Measurements from ENCODE around the gene CCDC69.

CCDC69 gene

DNA sequence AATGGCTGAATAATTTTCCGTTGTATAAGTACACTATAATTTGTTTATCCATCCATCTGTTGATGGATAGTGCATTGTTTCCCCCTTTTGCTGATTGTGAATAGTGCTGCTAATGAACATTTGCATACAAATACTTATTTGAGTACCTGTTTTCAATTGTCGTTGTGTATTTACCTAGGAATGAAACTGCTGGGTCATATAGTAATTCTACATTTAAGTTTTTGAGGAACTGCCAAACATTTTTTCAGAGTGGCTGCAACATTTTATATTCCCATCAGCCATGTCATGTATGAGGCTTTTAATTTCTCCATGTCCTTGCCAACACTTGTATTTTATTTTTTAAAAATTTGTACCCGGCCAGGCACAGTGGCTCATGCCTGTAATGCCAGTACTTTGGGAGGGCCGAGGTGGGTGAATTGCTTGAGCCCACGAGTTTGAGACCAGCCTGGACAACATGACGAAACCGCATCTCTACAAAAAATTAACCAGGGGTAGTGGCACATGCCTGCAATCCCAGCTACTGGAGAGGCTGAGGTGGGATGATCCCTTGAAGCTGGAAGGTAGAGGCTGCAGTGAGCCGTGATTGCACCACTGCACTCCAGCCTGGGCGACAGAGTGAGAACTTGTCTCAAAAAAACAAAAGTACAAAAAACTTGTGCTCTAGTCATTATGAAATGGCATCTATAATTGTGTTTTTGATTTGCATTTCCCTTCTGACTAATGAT is 64.1 kb downstream of the CCDC69 start:
- DNase-seq (ENCODE audit: low read depth) = no peak

DNA sequence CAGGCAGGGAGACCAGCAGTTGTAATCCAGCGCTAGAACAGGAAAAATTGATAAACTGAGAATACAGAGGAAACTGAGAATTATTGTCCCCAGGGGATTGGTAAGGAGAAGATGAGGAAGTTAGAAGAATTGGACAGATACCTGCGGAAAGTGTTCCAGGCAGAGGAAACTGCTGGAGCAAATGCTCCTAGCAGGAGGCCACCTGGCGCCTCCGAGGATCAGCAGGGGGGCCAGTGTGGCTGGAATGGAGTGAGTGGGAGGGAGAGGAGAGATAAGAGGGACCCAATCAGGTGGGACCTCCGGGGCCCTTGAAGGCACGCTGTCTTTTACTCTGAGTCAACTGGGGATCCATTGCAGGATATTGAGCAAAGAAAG is 65.6 kb downstream of the CCDC69 start:
- no peak for DNase-seq (ENCODE audit: low read depth)

GRCh38 chr5:151157426-151158286 is 66.2 kb downstream of the CCDC69 start, which contains the start of gene ANXA6:
Gene ANXA6, minus strand, starts transcription at chr5:151157779. Its CDS starts 9,878 bp downstream, at chr5:151147901.
- peak; percentile 57 for DNase-seq (ENCODE audit: low read depth)

GRCh38 chr5:151156507-151157420 is 67.1 kb downstream of the CCDC69 start:
- no peak for DNase-seq (ENCODE audit: low read depth)

- DNase-seq (ENCODE audit: low read depth) = no peak
These were observed 68.0 kb downstream of the CCDC69 start for GRCh38 chr5:151155775-151156506.

- DNase-seq (ENCODE audit: low read depth) = peak; percentile 51
These were observed 68.7 kb downstream of the CCDC69 start for GRCh38 chr5:151154931-151155774.

- DNase-seq (ENCODE audit: low read depth) = no peak
These were observed 70.1 kb downstream of the CCDC69 start for GRCh38 chr5:151153766-151154272.

GRCh38 chr5:151153300-151153699 is 70.6 kb downstream of the CCDC69 start:
- DNase-seq (ENCODE audit: low read depth) = no peak

GRCh38 chr5:151151793-151152192 is 72.1 kb downstream of the CCDC69 start:
- peak; percentile 50 for DNase-seq (ENCODE audit: low read depth)

- DNase-seq (ENCODE audit: low read depth) = no peak
These were observed 72.6 kb downstream of the CCDC69 start for GRCh38 chr5:151151263-151151660.

DNA sequence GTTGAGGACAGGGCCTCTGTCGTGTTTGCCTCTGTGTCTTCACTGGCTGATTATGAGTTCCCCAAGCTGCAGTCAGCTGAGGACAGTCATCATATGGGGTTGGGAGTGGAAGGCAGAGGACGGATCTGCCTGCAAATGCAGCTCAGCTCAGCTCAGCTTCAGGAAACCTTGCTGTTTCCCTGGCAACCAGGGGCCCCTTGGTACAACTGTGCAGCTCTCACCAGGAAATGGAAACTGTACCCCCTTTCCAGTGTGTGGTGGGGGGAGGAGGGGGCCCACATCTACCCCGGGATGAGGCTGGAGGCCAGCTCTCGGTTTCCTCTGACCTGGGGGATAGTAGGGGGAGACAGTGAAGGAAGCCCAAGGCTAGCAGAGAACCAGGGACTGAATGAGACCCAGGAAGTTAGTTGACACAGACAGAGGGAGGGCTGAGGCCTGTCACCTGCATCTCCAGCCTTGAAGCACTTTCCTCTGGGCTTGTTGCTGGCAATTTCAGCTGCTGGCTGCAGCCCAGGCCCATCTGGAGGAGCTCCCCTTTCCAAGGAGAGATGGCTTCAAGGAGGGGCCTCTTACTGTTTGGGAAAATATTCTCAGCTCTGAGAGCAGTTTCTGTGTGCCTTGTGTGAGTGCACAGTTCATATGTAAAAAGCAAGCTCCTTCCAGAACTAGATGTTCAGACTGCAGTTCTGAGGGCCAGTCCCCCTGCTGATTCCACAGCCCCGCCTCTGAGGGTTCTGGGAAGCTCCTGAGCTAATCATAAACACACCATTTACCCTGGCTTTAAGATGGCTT is 73.2 kb downstream of the CCDC69 start:
- DNase-seq (ENCODE audit: low read depth) = peak; percentile 55

DNA sequence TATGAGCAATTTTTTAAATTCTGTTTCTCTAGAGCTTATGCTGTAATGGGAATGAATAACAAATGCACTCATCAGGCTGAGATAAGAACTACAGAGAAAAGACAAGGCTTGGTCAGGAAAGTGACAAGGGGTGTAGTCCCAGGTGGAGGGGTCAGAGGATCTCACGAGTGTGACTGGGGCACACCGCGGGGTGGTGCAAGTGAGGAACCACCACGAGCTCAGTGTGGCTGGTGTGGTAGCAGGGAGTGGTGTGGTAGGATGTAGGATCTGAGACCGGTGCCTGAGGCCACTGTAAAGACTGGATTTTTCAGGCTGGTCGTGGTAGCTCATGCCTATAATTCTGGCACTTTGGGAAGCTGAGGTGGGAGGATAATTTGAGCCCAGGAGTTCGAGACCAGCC is 75.3 kb downstream of the CCDC69 start:
- no peak for DNase-seq (ENCODE audit: low read depth)

GRCh38 chr5:151147033-151147432 is 76.9 kb downstream of the CCDC69 start:
- no peak for DNase-seq (ENCODE audit: low read depth)

DNA sequence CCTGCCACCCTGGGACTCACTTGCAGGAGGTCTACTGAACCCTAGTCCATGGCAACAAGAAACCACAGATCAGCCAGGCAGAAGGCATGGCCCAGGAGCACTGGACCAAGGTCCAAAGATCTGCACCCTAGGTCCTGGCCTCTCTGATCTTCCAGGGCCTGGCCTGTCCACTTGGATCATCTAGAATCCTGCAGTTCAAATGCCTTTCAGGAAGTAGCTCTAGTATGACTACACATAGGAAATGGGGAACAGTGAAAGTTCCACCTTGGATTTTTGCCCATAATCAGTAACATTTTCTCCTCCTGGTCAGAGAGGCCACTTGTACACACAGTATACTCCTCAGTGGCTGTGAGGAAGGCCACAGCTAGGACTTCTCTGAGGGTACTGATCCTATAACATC is 77.8 kb downstream of the CCDC69 start:
- no peak for DNase-seq (ENCODE audit: low read depth)

DNA sequence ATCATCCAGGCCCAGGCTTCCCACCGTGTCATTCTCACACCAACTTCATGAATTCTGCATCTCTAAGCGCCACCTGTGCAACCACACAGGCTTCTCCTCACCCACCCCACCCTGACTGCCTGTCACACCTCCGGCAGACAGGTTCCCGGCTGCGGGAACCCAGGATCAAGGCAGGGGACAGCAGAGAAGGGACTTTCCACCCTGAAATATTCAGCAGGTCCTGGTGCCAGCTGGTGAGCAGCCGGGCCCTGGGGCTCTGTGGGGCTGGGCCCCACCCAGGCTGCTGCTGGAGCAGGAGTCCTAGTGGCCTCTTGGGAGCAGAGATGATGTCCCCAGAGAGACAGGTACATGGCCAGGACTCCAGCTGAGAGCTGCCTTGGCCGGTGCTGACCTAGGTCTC is 79.0 kb downstream of the CCDC69 start:
- DNase-seq (ENCODE audit: low read depth) = no peak

- DNase-seq (ENCODE audit: low read depth) = no peak
These were observed 79.6 kb downstream of the CCDC69 start for GRCh38 chr5:151144275-151144674.

GRCh38 chr5:151143645-151144044 is 80.2 kb downstream of the CCDC69 start:
- no peak for DNase-seq (ENCODE audit: low read depth)

DNA sequence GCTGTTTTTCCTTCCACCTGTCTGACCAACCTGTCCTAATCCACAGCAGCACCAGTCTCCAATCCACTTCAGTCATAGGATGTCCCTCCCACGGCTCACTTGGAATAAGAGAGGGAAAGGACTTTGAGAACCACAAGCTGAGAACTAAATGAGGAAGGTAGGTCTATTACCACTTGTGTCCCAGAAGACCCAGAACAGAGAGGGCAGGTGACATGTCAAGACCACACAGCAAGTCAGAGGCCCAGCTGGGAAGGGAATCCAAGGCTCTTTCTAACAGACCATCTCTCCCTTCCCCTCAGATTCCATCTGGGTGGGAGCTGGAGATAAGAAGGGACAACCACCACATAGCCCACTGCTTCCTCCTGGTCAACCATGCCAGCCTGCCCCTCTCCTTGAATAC is 81.0 kb downstream of the CCDC69 start:
- no peak for DNase-seq (ENCODE audit: low read depth)

- DNase-seq (ENCODE audit: low read depth) = no peak
These were observed 82.4 kb downstream of the CCDC69 start for GRCh38 chr5:151141535-151141934.

Measured in activated T-cell treated with anti-CD3 and anti-CD28 coated beads for 24 hours (primary cell).